ENCODE data around the gene BST2.

The BST2 gene, protein sequence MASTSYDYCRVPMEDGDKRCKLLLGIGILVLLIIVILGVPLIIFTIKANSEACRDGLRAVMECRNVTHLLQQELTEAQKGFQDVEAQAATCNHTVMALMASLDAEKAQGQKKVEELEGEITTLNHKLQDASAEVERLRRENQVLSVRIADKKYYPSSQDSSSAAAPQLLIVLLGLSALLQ

GRCh38 chr19:17405250-17406045 is at the start of gene BST2:
Gene BST2, minus strand, starts transcription at chr19:17405630. Its CDS starts 55 bp downstream, at chr19:17405575.
- DNase-seq: no peak

GRCh38 chr19:17454576-17455071 is 49.2 kb upstream of the BST2 start:
- no peak for DNase-seq

GRCh38 chr19:17451820-17452219 is 46.4 kb upstream of the BST2 start:
- no peak for DNase-seq

DNA sequence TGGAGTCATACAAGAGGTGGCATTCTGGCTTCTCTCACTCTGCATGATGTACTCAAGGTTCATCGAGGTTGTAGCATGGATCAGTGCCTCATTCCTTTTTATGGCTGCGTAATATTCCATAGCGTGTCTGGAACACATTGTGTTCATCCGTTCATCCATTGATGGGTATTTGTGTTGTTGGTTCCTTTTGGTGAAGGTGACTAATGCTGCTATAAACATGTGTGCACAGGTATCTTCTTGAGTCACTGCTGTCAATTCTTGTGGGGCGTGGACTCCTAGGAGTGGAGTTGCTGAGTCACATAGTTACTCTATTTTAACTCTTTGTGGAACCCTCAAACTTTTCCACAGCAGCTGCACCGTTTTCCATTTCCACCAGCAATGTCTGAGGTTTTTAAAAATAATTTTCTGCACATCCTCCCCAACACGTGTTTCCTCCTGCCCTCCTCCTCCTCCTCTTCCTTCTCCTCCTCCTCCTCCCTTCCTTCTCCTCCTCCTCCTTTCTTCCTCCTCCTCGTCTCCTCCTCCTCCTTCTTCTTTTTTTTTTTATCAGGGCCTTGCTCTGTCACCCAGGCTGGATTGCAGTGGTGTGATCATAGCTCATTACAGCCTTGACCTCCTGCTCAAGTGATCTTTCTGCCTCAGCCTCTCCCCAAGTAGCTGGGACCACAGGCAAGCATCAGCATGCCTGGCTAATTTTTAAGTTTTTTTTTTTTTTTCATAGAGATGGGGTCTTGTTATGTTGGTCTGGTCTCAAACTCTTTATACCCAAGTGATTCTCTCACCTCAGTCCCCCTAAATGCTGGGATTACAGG is 45.0 kb upstream of the BST2 start:
- no peak for DNase-seq

DNA sequence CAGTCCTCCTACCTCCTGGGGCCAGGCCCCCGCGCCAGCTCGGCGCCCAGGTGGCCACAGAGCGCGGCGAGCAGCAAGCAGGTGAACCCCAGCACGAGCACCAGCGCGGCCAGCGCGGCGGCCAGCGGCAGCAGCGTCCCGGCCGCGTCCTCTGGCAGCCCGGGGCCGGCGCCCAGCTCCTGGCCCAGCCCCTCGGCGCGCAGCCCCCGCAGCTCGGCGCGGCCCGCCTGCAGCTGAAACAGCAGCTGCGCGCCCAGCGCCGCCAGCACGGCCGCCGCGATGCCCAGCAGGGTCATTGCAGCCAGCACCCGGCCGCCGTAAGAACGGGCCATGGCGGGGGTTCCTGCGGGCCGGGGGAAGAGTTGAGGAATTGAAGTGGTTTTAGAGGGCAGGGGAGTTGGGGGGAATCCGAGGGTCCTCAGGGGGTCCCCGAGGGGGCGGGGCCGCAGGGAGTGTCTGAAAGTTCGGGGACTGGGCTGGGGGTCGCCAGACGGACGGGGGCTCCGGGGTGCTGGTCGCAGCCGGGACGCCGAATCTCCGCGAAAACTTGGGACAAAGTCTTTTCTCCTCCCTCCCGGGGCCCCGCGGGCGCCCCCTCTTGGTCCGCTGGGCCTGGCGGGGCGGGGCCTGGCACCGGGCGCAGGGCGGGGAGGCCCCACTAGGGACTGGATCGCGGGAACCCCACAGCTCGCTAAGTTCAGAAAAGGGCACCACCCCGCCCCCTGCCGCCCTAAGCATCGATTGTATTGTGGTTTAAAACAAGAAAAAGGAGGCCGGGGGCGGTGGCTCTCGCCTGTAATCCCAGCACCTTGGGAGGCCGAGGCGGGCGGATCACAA is 42.9 kb upstream of the BST2 start, which contains the start of gene TMEM221:
Gene TMEM221, minus strand, starts transcription at position 538 of the 837 bp plus-strand sequence. Its CDS starts 206 bp downstream, at position 332.
- peak; percentile 66 for DNase-seq

DNA sequence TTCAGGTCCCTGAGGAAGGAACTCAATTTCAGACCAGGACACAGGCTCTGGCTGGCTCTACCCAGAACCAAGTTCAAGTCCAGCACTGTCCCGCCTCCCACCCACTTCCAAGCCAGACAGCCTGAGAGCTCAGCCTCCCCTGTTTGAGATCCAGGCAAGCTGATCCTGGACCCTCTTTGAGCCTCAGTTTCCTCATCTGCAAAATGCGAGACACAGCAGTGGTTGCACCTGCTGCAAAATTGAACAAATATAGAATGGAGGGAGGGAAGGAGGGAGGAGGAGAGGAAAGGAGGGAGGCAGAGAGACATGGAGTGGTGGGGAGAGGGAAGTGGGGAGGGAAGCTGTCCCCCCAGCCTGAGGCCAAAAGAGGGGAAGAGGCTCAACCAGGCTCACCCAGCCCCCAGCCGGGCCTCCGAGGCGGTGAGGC is 42.3 kb upstream of the BST2 start:
- DNase-seq: no peak

GRCh38 chr19:17445526-17446165 is 40.2 kb upstream of the BST2 start:
- no peak for DNase-seq

- peak; percentile 64 for DNase-seq
Observed at GRCh38 chr19:17441241-17442021, 36.0 kb upstream of the BST2 start.

- no peak for DNase-seq
Observed at GRCh38 chr19:17436874-17437267, 31.4 kb upstream of the BST2 start.

GRCh38 chr19:17436094-17436873 is 30.9 kb upstream of the BST2 start:
- no peak for DNase-seq

DNA sequence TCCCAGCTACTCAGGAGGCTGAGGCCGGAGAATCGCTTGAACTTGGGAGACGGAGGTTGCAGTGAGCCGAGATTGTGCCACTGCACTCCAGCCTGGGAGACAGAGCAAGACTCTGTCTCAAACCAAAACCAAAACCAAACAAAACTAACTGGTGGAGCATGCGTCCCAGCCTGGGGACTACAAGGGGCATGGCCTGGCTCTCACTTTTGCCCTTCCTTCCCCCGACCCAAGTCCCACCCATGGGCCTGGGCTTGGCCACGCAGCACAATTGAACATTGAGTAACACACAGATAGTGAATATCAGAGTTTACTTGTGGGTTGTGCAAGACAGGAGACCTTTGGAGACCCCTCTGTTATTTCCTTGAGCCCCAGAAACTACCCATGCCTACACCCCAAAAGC is 29.8 kb upstream of the BST2 start:
- DNase-seq: no peak

- no peak for DNase-seq
Observed at GRCh38 chr19:17431417-17431816, 26.0 kb upstream of the BST2 start.

GRCh38 chr19:17429641-17430113 is 24.2 kb upstream of the BST2 start:
- no peak for DNase-seq

DNA sequence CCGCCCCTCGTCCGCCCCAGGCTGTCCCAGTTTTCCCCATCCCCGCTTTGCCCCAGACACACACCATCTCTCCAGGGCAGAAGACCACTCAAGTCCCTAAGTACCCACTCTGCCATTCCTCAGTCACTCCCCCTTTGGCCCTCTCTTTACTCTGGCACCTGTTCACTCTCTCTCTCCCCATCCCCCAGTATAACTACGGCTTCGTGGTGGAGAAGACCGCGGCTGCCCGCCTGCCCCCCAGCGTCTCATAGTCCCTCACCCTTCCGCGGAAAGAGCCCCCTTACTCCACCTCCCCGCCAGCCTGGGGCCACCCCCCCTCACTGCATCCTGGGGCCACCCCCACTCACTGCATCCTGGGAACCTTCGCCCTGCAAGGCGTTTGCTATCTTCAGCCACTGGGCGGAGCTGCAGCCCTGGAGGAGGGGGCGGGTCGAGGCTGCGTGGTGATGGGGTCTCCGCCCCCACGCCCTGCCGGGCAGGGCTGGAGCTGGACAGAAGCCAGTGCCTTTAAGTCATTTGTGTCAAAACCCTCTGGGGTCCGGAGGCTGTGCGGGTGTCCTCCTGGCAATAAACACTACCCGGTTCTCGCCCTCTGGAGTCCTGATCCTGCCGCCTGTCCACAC is 19.4 kb upstream of the BST2 start:
- DNase-seq: peak; percentile 84

DNA sequence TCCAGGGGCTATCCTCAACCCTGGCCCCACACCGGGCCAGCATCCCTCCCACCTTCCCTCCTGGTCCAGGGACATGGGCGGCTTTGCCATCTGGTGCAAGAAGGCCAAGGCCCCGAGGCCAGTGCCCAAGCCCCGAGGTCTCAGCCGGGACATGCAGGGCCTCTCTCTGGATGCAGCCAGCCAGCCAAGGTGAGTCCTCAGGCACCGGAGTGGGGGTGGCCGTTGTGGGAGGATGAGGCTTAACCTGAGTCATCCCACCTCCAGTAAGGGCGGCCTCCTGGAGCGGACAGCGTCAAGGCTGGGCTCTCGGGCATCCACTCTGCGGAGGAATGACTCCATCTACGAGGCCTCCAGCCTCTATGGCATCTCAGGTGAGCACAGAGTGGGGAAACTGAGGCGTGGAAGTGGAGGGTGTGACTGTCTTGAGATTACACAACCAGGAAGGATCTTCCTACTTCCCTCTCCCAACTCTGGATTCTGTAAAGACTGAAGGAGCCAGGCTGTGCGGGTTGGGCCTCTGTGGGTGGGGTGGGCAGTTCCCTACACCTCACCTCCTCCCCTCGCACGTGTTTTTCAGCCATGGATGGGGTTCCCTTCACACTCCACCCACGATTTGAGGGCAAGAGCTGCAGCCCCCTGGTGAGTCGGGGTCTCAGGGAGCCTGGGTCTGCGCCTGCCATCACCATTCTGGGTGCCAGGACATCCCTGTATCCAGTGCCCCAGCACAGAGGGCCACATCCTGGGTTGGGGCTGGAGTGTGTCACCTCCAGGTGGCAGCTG is 18.2 kb upstream of the BST2 start:
- no peak for DNase-seq

GRCh38 chr19:17421942-17422341 is 16.5 kb upstream of the BST2 start:
- DNase-seq: no peak

DNA sequence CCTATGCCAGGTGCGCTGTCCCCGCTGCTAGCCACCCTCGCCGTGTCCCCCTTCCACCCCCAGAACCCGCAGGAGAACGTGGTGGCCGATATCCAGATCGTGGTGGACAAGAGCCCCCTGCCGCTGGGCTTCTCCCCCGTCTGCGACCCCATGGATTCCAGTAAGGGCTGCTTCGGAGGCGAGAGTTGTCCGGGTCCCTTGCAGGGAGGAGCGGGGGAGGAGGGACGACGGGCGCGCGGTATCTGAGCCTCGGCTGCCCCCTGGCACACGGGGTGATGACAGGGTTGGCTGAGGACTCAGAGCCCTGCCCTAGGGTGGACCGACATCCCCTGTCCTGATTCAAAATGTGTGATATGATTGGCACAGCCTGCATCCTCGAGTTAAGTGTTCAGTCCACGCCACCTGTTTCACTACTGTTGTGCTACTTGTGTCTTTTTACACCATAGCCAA is 15.1 kb upstream of the BST2 start:
- DNase-seq: no peak

GRCh38 chr19:17419621-17420474 is 14.4 kb upstream of the BST2 start, which contains the start of gene MVB12A:
Gene MVB12A, plus strand, starts transcription at chr19:17420047. Its CDS starts 89 bp downstream, at chr19:17420136.
- DNase-seq: peak; percentile 99

Data from eye (tissue), 1 donor.